ENCODE data around the gene ZFHX2.

ZFHX2 gene

DNA sequence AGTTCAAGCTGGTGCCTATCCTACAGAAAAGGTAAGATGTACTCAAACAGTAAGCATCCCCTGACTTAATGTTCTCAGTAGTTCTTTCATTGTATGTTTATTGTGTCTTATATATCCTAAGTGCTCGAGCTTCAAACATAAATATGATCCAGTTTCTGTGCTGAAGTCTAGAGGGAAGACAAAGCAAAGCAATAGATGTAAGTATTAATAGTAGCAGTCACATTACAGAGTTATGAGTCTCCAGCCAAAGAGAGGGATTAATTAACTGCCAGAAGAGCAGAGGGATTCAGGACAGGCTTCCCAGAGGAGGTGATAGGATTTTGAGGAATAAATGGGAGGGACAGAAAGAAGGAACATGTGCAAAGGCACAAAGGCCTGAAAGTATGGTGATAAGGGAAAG lies 80.6 kb downstream of the ZFHX2 start:
- no peak for TF ChIP-seq TAF1 (IDR thresholded peaks at IDR 0.05; ENCODE audit: borderline replicate concordance, insufficient read depth, low read length)
- no peak for TF ChIP-seq FOXP2 (optimal IDR thresholded peaks at IDR 0.05; ENCODE audit: borderline replicate concordance, extremely low read depth, extremely low read length, insufficient read depth)
- TF ChIP-seq, protein P1, sequence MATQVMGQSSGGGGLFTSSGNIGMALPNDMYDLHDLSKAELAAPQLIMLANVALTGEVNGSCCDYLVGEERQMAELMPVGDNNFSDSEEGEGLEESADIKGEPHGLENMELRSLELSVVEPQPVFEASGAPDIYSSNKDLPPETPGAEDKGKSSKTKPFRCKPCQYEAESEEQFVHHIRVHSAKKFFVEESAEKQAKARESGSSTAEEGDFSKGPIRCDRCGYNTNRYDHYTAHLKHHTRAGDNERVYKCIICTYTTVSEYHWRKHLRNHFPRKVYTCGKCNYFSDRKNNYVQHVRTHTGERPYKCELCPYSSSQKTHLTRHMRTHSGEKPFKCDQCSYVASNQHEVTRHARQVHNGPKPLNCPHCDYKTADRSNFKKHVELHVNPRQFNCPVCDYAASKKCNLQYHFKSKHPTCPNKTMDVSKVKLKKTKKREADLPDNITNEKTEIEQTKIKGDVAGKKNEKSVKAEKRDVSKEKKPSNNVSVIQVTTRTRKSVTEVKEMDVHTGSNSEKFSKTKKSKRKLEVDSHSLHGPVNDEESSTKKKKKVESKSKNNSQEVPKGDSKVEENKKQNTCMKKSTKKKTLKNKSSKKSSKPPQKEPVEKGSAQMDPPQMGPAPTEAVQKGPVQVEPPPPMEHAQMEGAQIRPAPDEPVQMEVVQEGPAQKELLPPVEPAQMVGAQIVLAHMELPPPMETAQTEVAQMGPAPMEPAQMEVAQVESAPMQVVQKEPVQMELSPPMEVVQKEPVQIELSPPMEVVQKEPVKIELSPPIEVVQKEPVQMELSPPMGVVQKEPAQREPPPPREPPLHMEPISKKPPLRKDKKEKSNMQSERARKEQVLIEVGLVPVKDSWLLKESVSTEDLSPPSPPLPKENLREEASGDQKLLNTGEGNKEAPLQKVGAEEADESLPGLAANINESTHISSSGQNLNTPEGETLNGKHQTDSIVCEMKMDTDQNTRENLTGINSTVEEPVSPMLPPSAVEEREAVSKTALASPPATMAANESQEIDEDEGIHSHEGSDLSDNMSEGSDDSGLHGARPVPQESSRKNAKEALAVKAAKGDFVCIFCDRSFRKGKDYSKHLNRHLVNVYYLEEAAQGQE (IDR thresholded peaks at IDR 0.05; ENCODE audit: insufficient read depth in 1 of 2, low read depth in 2 of 2, low read length in 2 of 2) = no peak
- no peak for TF ChIP-seq POLR2AphosphoS5 (IDR thresholded peaks at IDR 0.05; ENCODE audit: low read depth, low read length)
- no peak for TF ChIP-seq SIN3A (IDR thresholded peaks at IDR 0.05; ENCODE audit: borderline replicate concordance, insufficient read depth, low read length)
